ENCODE results near the gene WHRN. TPM values are rescaled to one million over a fixed set of nuclear protein-coding genes. Genes with fewer than 3 reads are reported as not detected.

WHRN gene
- total RNA-seq, 6 donors from 2014 or later: 2.5 to 17.8 (median 5.6) TPM

GRCh38 chr9:114454652-114455051 lies 50.6 kb downstream of the WHRN start:
- Histone ChIP-seq H3K4me1 (peaks cover 0 to 3% (median 0%) of the 10 kb centered on the region in 4 donors), H3K36me3 (no peaks in the 10 kb centered on the region), H3K9me3 (no peaks in the 10 kb centered on the region), H3K4me3 (no peak overlapping the region), H3K27ac (no peak overlapping the region), H3K27me3 (no peaks in the 10 kb centered on the region)
- WGBS, 2 donors: 0 to 3% methylated on average over 1 of the region's 1 CpG
- no peak for DNase-seq
- TF ChIP-seq CTCF (IDR thresholded peaks at IDR 0.05) (no peak), POLR2A (IDR thresholded peaks at IDR 0.05) (no peak), POLR2AphosphoS5 (IDR thresholded peaks at IDR 0.05) (no peak), EP300 (IDR thresholded peaks at IDR 0.05) (no peak)
- ATAC-seq (ENCODE audit: low FRiP score in 2 of 2): no peak

- DNase-seq (peak in 1 of 2 donors; percentile 76), ATAC-seq (ENCODE audit: low FRiP score in 2 of 2) (no peak)
- WGBS, 2 donors: 38 to 47% methylated on average over 9 to 12 of the region's 12 CpGs
- Histone ChIP-seq H3K9me3 (no peaks in the 10 kb centered on the region), H3K27ac (no peak overlapping the region), H3K4me3 (no peak overlapping the region), H3K36me3 (no peaks in the 10 kb centered on the region), H3K4me1 (peaks cover 0 to 3% (median 0%) of the 10 kb centered on the region in 4 donors), H3K27me3 (no peaks in the 10 kb centered on the region)
- no peak for TF ChIP-seq EP300 (IDR thresholded peaks at IDR 0.05)
Measured at GRCh38 chr9:114452219-114453165, 52.8 kb downstream of the WHRN start.

GRCh38 chr9:114451707-114452031 lies 53.6 kb downstream of the WHRN start:
- DNase-seq: no peak
- no peak overlapping the region for H3K27ac ChIP-seq
- no peak overlapping the region for H3K4me3 ChIP-seq
- WGBS, 2 donors: 95 to 100% methylated on average over 1 of the region's 1 CpG
- no peak for ATAC-seq (ENCODE audit: low FRiP score in 2 of 2)
- no peaks in the 10 kb centered on the region for H3K27me3 ChIP-seq
- TF ChIP-seq CTCF (IDR thresholded peaks at IDR 0.05) (no peak), EP300 (IDR thresholded peaks at IDR 0.05) (no peak), POLR2A (IDR thresholded peaks at IDR 0.05) (no peak), POLR2AphosphoS5 (IDR thresholded peaks at IDR 0.05) (no peak)
- peaks cover 0 to 3% (median 0%) of the 10 kb centered on the region in 4 donors for H3K4me1 ChIP-seq
- H3K9me3 ChIP-seq: no peaks in the 10 kb centered on the region
- H3K36me3 ChIP-seq: no peaks in the 10 kb centered on the region

- ATAC-seq (ENCODE audit: low FRiP score in 2 of 2) (no peak), DNase-seq (no peak)
- no peak overlapping the region for H3K27ac ChIP-seq
- no peak for TF ChIP-seq CTCF (IDR thresholded peaks at IDR 0.05)
- no peak for TF ChIP-seq POLR2A (IDR thresholded peaks at IDR 0.05)
- TF ChIP-seq POLR2AphosphoS5 (IDR thresholded peaks at IDR 0.05): no peak
- no peak for TF ChIP-seq EP300 (IDR thresholded peaks at IDR 0.05)
- no peaks in the 10 kb centered on the region for H3K36me3 ChIP-seq
- no peaks in the 10 kb centered on the region for H3K9me3 ChIP-seq
- peaks cover 0 to 3% (median 0%) of the 10 kb centered on the region in 4 donors for H3K4me1 ChIP-seq
- no peak overlapping the region for H3K4me3 ChIP-seq
- H3K27me3 ChIP-seq: no peaks in the 10 kb centered on the region
- 86 to 89% methylated on average over 12 of the region's 12 CpGs for WGBS, 2 donors
Measured at GRCh38 chr9:114450833-114451706, 54.2 kb downstream of the WHRN start.

- no peaks in the 10 kb centered on the region for H3K9me3 ChIP-seq
- ATAC-seq (ENCODE audit: low FRiP score in 2 of 2) (no peak), DNase-seq (no peak)
- H3K4me3 ChIP-seq: no peak overlapping the region
- H3K27me3 ChIP-seq: no peaks in the 10 kb centered on the region
- H3K36me3 ChIP-seq: no peaks in the 10 kb centered on the region
- no peak overlapping the region for H3K27ac ChIP-seq
- 76 to 82% methylated on average over 3 of the region's 3 CpGs for WGBS, 2 donors
- peaks cover 0 to 3% (median 0%) of the 10 kb centered on the region in 4 donors for H3K4me1 ChIP-seq
- TF ChIP-seq POLR2A (IDR thresholded peaks at IDR 0.05) (no peak), EP300 (IDR thresholded peaks at IDR 0.05) (no peak), POLR2AphosphoS5 (IDR thresholded peaks at IDR 0.05) (no peak), CTCF (IDR thresholded peaks at IDR 0.05) (no peak)
Measured at GRCh38 chr9:114450181-114450580, 55.1 kb downstream of the WHRN start.
